Memory B cell (primary cell): ENCODE measurements around the gene OR2AP1.

Source experiments
- ATAC-seq: fragments of 150-1000 bp; cut with Tn5 transposase; 2 replicates; pipeline ENCODE4 v1.10.0; 2021; ENCODE audit warnings: low read depth, mild to moderate bottlenecking, moderate library complexity
- DNase-seq, 2 donors: peaks; one replicate each; pipeline ENCODE4 v3.0.0; 2022; ENCODE audit warnings: low spot score in 2 of 2
- H3K27ac Mint-ChIP-seq: one replicate; pipeline ENCODE4 v1.8.0; 2022; ENCODE audit warnings: mild to moderate bottlenecking, moderate library complexity, mixed read lengths
- H3K27me3 Mint-ChIP-seq: one replicate; pipeline ENCODE4 v1.8.0; 2022; ENCODE audit warnings: mixed read lengths
- H3K36me3 Mint-ChIP-seq: one replicate; pipeline ENCODE4 v1.8.0; 2022; ENCODE audit warnings: mild to moderate bottlenecking, mixed read lengths
- H3K4me1 Mint-ChIP-seq: one replicate; pipeline ENCODE4 v1.8.0; 2022; ENCODE audit warnings: mixed read lengths
- H3K4me3 Mint-ChIP-seq: one replicate; pipeline ENCODE4 v1.8.0; 2022; ENCODE audit warnings: mild to moderate bottlenecking, moderate library complexity, mixed read lengths
- H3K9me3 Mint-ChIP-seq: one replicate; pipeline ENCODE4 v1.8.0; 2022; ENCODE audit warnings: mixed read lengths

Gene OR2AP1

DNA sequence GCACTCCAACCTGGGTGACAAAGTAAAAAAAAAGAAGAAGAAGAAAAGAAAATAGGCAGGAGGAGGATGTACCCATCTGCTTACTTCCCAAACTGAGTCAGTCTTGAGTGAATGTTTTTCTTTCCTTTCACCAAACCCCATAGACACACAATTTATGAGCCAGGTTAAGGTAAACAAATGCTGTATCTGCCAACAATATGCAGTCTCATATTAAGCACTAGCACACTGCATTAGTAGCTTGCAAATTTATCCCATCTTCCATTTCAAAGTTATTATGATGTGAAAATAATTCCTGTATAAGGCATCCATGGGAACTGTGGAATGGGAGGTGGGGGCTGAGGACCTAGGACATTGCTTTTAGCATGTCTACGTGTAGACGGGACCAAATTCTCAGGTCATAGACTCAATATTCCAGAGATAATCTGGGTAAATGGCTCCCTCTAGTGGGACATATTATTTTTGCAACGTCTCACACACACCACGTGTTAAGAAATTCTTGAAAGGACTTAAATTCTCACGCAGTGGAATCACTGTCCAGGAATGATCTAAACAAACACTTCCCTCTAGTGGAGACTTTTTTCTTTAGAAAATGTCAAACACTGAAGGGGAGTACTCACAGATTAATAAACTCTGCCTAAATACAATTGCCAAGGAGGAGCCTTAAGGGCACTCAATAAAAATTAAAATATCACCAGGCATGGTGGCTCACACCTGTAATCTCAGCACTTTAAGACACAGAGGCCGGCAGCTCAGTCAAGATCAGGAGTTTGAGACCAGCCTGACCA is 47.3 kb downstream of the OR2AP1 start:
- Mint-ChIP-seq H3K4me1 (peaks cover 2% of the 10 kb centered on the region), H3K4me3 (no peak overlapping the region), H3K27ac (no peak overlapping the region)

GRCh38 chr12:55624056-55624455 is 51.8 kb downstream of the OR2AP1 start:
- Mint-ChIP-seq H3K36me3 (no peaks in the 10 kb centered on the region), H3K4me3 (no peak overlapping the region), H3K9me3 (no peaks in the 10 kb centered on the region), H3K27ac (no peak overlapping the region), H3K4me1 (peaks cover 2% of the 10 kb centered on the region), H3K27me3 (peaks cover 5% of the 10 kb centered on the region)
- ATAC-seq (no peak), DNase-seq (no peak)

More for the DNA sequence above, 47.3 kb downstream of the OR2AP1 start:
- Mint-ChIP-seq H3K9me3 (peaks cover 17% of the 10 kb centered on the region), H3K27me3 (peaks cover 19% of the 10 kb centered on the region), H3K36me3 (peaks cover 16% of the 10 kb centered on the region)
- DNase-seq (peak; percentile 64 to 82), ATAC-seq (peak; percentile 92)
